Measurements from ENCODE around the gene TNIK.

Gene TNIK

GRCh38 chr3:171092467-171092911 lies 367.7 kb downstream of the TNIK start:
- no peak for DNase-seq (ENCODE audit: low read depth in 2 of 2)

DNA sequence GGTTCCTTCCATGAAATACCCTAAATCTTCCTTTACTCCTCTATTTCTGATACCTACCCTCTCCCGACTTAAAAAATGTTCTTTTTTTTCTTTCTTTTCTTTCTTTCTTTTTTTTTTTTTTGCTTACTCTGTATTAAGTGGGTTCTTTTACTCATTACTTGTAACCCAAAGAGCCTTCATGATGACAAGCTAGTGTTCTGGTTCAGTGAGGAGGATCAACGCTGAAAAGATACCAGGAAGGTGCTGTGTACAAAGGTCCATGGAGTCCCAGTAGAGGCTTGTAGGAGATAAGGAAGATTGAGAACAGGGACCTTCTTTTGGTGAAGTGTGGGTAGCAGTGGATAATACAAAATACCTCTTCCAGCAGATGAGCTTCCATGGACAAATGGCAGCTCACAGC lies 369.9 kb downstream of the TNIK start:
- no peak for DNase-seq (ENCODE audit: low read depth in 2 of 2)

DNA sequence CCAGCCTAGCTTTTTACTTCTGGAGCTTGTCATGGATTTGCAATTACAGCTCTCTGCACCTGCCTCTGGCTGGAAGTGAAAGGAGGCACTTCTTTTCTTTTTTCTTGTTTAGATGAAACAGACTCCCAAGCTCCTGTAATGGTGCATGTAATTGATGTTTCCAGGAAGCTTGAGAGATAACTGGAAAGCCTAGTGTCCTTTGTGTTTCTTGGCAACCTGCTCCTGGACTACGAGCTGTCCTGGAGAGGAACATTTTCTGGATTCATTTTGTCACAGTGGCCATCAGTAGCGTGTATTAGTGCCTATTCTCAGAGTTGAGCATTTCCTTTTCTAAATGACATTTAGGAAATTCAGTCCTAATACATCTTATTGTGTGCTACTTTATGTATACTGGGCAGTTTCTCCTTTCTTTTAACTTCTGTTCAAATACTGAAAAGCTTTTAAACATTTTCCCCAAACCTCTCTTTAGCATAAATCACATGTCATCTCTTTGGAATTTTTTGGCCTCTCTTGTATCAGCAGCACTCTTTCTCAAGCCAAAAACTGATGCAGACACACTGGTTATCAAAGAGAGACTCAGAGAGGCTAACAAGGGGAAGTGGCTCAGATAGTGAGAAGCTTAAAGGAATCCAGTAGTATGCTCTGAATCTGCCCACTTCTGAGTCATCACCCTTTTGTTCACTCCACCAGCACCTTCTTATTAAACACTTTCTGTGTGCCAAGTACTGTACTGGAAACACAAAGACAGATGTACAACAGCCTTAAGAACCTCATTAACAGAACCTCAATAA lies 371.0 kb downstream of the TNIK start:
- DNase-seq (ENCODE audit: low read depth in 2 of 2): no peak

DNA sequence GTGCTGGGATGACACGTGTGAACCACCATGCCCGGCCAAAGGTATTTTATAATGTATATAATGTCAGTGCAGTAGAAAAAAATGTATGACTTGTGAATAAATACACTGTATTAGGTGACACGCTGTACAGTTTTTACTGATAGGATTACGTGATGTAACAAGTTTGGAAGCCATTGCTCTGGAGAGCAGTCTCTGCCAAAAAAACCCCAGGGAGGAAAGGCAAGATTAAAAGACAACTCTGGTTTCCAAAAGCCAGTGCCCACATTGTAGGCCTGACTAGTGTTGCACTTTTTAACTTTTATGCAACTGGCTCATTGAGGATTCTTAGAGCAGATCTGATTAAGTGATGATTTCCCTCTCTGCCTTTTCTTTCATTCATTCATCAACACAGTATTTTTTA lies 371.7 kb downstream of the TNIK start:
- no peak for DNase-seq (ENCODE audit: low read depth in 2 of 2)

DNA sequence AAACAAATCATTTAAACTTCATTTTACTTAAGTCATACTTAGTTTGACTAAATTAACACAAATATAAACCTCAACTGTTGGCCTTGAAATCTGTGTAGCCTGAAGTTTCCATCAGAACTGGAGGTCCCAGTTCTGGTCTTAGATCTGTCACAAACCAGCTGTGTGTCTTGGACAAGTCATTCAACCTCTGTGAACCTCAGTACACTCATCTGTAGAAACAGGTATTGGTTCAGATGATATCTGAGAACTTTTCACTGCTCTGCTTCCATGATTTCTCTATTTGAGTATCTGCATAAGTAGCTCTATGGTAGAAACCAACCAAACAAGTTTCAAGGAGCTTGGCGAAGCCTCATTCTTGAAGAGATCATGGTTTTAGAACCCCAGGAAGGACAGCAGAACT lies 373.3 kb downstream of the TNIK start:
- no peak for DNase-seq (ENCODE audit: low read depth in 2 of 2)

DNA sequence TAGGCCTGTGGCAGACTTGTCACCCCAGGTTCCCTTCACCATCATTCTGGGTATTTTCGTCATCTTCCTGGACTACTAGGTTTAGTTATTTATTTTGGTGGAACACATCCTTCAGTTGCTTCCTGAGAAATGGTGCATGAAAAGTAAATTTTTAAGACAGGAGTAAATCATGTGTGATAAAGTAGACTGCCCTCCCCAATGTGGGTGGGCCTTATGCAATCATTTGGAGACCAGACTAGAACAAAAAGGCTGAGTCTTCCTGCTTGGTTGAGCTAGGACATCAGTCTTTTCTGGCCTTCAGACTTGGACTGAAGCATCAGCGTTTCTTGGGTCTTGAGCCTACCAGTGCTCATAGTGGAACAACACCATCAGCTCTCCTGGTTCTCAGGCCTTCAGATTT lies 382.9 kb downstream of the TNIK start:
- no peak for DNase-seq (ENCODE audit: low read depth in 2 of 2)

DNA sequence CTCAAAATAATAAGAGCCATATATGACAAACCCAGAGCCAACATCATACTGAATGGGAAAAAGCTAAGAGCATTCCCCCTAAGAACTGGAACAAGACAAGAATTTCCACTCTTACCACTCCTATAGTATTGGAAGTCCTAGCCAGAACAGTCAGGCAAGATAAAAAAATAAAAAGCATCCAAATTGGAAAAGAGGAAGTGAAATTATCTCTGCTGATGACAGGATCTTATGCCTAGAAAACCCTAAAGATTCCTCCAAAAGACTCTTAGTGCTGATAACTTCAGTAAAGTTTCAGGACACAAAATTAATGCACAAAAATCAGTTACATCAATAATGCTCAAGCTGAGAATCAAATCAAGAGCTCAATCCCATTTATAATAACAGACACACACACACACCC lies 387.8 kb downstream of the TNIK start:
- no peak for DNase-seq (ENCODE audit: low read depth in 2 of 2)

- no peak for DNase-seq (ENCODE audit: low read depth in 2 of 2)
These were observed 391.5 kb downstream of the TNIK start for GRCh38 chr3:171068658-171069057.

DNA sequence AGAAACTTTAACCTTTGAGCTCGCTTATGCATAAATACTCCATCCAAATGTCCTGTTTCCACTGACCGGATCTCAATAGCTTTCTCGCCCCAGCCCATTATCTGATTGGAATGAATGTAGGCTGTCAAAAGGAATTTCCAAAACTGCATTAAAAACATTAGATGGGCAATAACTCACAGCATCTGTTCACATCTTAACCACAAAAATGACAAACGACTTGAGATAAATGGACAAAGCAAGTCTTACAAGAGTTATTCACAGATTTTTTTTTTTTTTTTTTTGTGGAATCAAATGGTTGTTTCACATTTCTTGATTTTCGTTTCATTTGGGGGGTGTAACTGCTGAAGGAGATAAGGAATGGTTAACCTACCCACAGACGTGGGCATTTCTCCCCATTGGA lies 394.0 kb downstream of the TNIK start:
- no peak for DNase-seq (ENCODE audit: low read depth in 2 of 2)

DNA sequence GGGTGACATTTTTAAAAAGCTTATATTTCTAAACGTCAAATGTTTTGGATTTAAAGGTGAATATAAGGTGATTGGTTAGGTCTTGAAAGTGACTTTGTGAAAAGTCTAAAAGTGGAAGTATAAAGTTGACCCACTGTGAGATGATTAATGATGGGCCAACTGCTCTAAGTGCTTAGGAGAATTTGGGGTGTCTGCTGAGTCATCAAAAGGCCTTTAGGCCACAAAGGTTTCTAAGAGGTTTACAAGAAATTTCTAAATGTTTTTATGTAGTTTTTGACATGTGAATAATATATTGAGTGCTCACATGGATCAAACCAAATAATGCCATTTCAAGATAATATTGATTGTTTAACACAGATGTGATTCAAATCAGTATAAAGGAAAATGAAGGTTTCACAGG lies 394.5 kb downstream of the TNIK start:
- no peak for DNase-seq (ENCODE audit: low read depth in 2 of 2)

DNA sequence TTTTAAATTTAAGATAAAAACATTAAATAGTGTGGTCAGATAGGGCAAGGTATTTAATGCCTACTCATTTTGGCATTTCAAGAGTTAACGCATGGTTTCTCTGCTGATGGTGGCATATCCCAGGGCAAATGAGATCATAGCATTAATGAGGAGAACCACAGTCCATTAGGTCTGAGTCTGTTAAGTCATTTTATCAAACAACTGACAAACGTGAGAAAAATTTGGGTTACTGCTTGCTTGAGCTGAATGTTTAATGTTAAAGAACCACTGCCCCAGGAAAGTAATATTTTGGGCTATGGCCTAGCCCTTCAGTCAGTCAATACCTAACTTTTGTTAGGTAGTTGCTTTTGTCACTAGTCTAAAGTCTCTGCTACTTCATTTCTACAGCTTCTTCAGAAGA lies 395.7 kb downstream of the TNIK start:
- DNase-seq (ENCODE audit: low read depth in 2 of 2): no peak

GRCh38 chr3:171061749-171062148 lies 398.5 kb downstream of the TNIK start:
- DNase-seq (ENCODE audit: low read depth in 2 of 2): no peak

- DNase-seq (ENCODE audit: low read depth in 2 of 2): no peak
These were observed 400.2 kb downstream of the TNIK start for GRCh38 chr3:171059978-171060377.

DNA sequence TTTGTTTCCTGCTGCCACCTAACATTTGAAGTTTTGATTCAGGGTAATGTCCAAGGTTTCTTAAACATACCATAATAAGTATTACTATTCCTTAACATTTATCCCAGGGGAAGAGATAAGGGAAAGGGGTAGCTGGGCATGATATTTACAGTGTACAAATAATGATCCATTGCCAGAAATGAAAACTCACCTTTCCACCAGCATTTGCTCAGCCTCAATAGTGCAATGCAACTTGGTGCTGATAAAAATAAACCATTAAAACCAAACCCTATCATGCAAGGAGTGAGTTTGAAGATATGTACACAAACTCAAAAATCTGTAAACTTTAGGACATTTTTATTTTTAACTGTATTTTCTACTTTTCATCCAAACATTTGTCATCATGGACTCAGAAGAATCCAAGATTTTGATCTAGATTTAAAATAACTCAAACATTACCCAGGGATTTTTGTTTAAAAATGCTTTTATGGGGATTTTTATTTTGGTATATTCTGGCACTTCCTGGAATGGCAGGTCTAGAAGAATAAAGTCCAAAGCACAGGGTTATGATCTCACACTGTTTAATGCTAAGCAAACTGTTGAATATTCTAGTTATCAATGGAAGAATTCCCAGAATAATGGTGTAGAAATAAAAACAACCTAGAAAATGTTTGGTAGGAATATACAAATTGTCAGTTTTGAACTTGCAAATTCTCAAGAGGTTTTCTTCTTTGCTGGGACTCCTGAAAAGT lies 401.2 kb downstream of the TNIK start:
- DNase-seq (ENCODE audit: low read depth in 2 of 2): no peak

DNA sequence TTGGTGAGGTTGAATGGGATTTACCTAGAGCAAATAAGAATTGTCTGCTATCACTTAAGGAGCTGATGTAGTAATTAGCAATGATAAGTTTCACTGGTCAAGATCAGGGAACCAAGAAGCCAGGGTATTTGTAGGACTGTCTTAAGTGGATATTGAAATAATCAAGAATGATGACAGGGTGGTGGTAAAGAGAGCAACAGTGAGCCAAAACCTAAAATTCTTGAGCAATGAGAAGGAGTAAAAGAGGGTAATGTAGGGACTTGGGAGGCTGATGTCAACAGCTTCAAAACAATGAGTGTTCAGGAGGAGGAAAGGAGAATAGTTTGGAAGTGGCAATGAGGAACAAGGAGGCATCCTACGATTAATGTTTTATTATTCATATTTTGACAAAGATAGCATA lies 402.1 kb downstream of the TNIK start:
- DNase-seq (ENCODE audit: low read depth in 2 of 2): no peak

DNA sequence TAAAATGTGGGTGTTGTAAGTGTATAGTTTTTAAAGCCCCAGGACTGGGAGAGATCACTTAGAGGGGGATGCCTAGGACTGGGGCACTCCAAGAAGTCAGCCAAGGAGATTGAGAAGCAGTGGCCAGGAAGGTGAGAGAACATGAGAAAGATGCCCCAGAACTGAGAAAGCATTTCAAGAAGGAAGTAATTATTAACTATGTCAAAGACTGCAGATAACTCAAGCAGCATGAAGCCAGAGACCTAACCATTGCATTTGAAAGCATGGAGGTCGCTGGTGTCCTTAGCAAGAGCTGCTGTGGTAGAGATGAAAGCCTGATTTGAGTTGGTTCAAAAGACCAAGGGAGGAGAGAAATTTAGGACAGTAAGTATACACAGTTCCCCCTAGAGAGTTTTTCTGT lies 403.1 kb downstream of the TNIK start:
- DNase-seq (ENCODE audit: low read depth in 2 of 2): no peak

- no peak for DNase-seq (ENCODE audit: low read depth in 2 of 2)
These were observed 403.7 kb downstream of the TNIK start for GRCh38 chr3:171056528-171056927.

- no peak for DNase-seq (ENCODE audit: low read depth in 2 of 2)
These were observed 404.6 kb downstream of the TNIK start for GRCh38 chr3:171055336-171056178.

GRCh38 chr3:171054921-171055320 lies 405.3 kb downstream of the TNIK start:
- DNase-seq (ENCODE audit: low read depth in 2 of 2): no peak

DNA sequence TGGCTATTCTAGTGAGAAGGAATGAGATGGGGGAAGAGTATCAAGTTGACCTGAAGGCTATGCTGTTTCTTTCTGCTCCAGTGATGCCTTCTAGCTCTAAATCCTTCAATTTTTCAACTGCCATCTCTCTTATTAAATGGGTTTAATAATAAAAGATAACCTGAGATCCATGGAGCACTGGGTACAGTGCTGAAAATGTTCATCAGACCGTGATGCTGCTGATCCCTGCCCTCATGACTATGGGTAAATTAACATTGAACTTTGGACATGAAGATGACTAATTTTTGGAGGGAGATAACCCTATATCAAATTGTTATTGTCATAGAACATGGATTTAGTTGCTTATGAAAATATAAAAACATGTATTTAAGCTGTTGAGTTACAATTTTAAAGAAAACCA lies 406.0 kb downstream of the TNIK start:
- DNase-seq (ENCODE audit: low read depth in 2 of 2): no peak

DNA sequence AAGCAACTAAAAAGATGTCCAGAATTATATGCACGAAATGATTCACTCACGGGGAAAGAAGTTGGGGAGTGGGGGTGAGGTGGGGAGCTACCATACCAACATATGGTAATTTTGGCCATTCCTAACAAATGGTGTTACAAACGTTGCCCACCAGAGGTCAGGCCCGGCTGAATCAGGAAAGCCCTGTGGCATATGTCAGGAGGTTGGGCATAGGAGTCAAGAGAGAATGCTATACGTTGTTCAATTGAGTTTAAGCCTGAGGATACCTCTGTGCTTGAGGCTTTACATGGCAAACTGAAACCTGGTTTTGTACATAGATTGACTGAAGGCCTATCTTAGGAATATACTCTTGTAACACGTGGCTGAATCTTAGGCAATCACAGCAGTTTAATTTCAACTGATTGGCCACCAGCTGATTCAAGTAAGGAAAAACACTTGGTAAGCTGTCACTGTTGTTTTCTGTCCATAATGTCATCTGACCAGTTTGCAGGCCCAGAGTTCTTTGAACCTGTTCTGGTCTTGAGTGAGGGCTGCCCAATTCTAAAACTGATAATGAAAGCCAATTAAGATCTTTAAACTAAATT lies 410.3 kb downstream of the TNIK start:
- peak; percentile 15 to 18 for DNase-seq (ENCODE audit: low read depth in 2 of 2)

GRCh38 chr3:171046760-171047159 lies 413.4 kb downstream of the TNIK start:
- no peak for DNase-seq (ENCODE audit: low read depth in 2 of 2)

Measured in stimulated activated CD4-positive, alpha-beta T cell treated with anti-CD3 and anti-CD28 coated beads, Interleukin-1b, Interleukin-23, amount 100 ng/mL, for 4 hours (primary cell).